GM12878 (cell line): Measurements from ENCODE around the gene AGMAT. TPM values are rescaled to one million over a fixed set of nuclear protein-coding genes. Genes with fewer than 3 reads are reported as not detected.

ENCODE experiments used
- BACH1 ChIP-seq: fragments of 450-650 bp; IDR thresholded peaks from 2 replicates; pipeline ENCODE4 v1.6.1; 2017; ENCODE audit warnings: mild to moderate bottlenecking, borderline replicate concordance
- BHLHE40 ChIP-seq, 2 experiments: fragments of 450-650 bp in 1 of 2; IDR thresholded peaks; 2 replicates each; pipeline ENCODE4 v1.6.1; 2011 to 2017; ENCODE audit warnings: low read depth in 2 of 2, borderline replicate concordance in 1 of 2, improper control_type of control experiment in 1 of 2, low read length in 1 of 2, mild to moderate bottlenecking in 1 of 2
- HDGF ChIP-seq: fragments of 450-650 bp; IDR thresholded peaks from 2 replicates; pipeline ENCODE4 v1.6.1; 2016; ENCODE audit warnings: antibody characterized with exemption
- MEF2A ChIP-seq: IDR thresholded peaks from 2 replicates; pipeline ENCODE4 v1.6.1; 2011; ENCODE audit warnings: low read depth, mild to moderate bottlenecking, low read length, moderate library complexity; ENCODE audit not compliant: insufficient read depth
- MTA3 ChIP-seq: IDR thresholded peaks from 2 replicates; pipeline ENCODE4 v1.6.1; 2012; ENCODE audit warnings: low read length, inconsistent platforms, borderline replicate concordance
- MXI1 ChIP-seq: fragments of 150-350 bp; IDR thresholded peaks from 2 replicates; pipeline ENCODE4 v1.6.1; 2011; ENCODE audit warnings: low read depth, mild to moderate bottlenecking, inconsistent platforms, low read length, improper control_type of control experiment
- NFIC ChIP-seq: IDR thresholded peaks from 2 replicates; pipeline ENCODE4 v1.6.1; 2012; ENCODE audit warnings: low read depth, mild to moderate bottlenecking, inconsistent platforms, low read length, moderate library complexity
- NR2F1 ChIP-seq: fragments of 450-650 bp; conservative IDR thresholded peaks from 2 replicates; pipeline ENCODE4 v1.6.1; 2017; ENCODE audit warnings: mild to moderate bottlenecking
- POLR2A ChIP-seq: IDR thresholded peaks from 2 replicates; pipeline ENCODE4 v1.6.1; 2011; ENCODE audit warnings: low read depth, mild to moderate bottlenecking, low read length
- POLR2AphosphoS5 ChIP-seq: IDR thresholded peaks from 2 replicates; pipeline ENCODE4 v1.6.1; 2011; ENCODE audit warnings: mild to moderate bottlenecking, low read length, inconsistent platforms
- SUPT20H ChIP-seq: IDR thresholded peaks from 2 replicates; pipeline ENCODE4 v1.6.1; 2011; ENCODE audit warnings: low read depth, mild to moderate bottlenecking, low read length, moderate library complexity, borderline replicate concordance; ENCODE audit not compliant: control insufficient read depth
- TCF12 ChIP-seq: IDR thresholded peaks from 2 replicates; pipeline ENCODE4 v1.6.1; 2011; ENCODE audit warnings: low read depth, mild to moderate bottlenecking, low read length
- ZNF24 ChIP-seq: fragments of 450-650 bp; IDR thresholded peaks from 2 replicates; pipeline ENCODE4 v1.6.1; 2017; ENCODE audit warnings: antibody characterized with exemption, mild to moderate bottlenecking
- ZZZ3 ChIP-seq: IDR thresholded peaks from 2 replicates; pipeline ENCODE4 v1.6.1; 2011; ENCODE audit warnings: low read depth; ENCODE audit not compliant: control insufficient read depth, insufficient read length
- polyA plus RNA-seq, 11 experiments: library from polyadenylated mRNA; depleted of rRNA in 4 of 11; unstranded in 6 of 11; stranded (reverse) in 5 of 11; fragments of >200 nt; fragmentation: Nextera tagmentation in 4 of 11; fragmentation: Illumina TruSeq in 1 of 11; extraction: Ambion mirVana in 4 of 11; extraction: Trizol in 1 of 11; gene quantifications; 1 replicate in 1 of 11; 2 replicates in 10 of 11; pipeline versions ENCODE4 v1.2.1 to v1.2.3, GENCODE V29; 2011 to 2016; ENCODE audit warnings: inconsistent platforms in 2 of 11, missing spikeins in 2 of 11, low read depth in 1 of 11
- total RNA-seq, 4 experiments: library from RNA; depleted of rRNA in 3 of 4; stranded (reverse); fragments of >200 nt in 3 of 4; fragmentation: Illumina TruSeq in 1 of 4; extraction: Trizol in 1 of 4; gene quantifications; 2 replicates each; pipeline versions ENCODE4 v1.2.1 to v1.2.3, GENCODE V29; 2013 to 2021
- TF ChIP-seq, protein P1 (sequence below), 3 experiments: IDR thresholded peaks in 2 of 3; conservative IDR thresholded peaks in 1 of 3; 2 replicates each; pipeline ENCODE4 v1.5.1; 2011; ENCODE audit warnings: low read depth in 3 of 3, low read length in 3 of 3, mild to moderate bottlenecking in 3 of 3, control low read depth in 2 of 3, moderate library complexity in 2 of 3, inconsistent platforms in 1 of 3, mixed read lengths in 1 of 3; ENCODE audit not compliant: control insufficient read depth in 2 of 3, insufficient read depth in 1 of 3; ENCODE audit errors: extremely low read depth in 1 of 3
- TF ChIP-seq, protein P2 (sequence below): IDR thresholded peaks from 2 replicates; pipeline ENCODE4 v1.6.1; 2011; ENCODE audit warnings: mild to moderate bottlenecking, low read depth, low read length, moderate library complexity; ENCODE audit not compliant: insufficient replicate concordance
- TF ChIP-seq, protein P3 (sequence below): fragments of 450-650 bp; conservative IDR thresholded peaks from 2 replicates; pipeline ENCODE4 v1.6.1; 2017; ENCODE audit warnings: mild to moderate bottlenecking, moderate library complexity
- TF ChIP-seq, protein P4 (sequence below): IDR thresholded peaks from 2 replicates; pipeline ENCODE4 v1.6.1; 2012; ENCODE audit warnings: mild to moderate bottlenecking, low read depth, low read length
- TF ChIP-seq, protein P5 (sequence below): IDR thresholded peaks from 2 replicates; pipeline ENCODE4 v1.6.1; 2011; ENCODE audit warnings: borderline replicate concordance, low read depth, mild to moderate bottlenecking, moderate library complexity, mixed read lengths, low read length; ENCODE audit not compliant: insufficient read depth; ENCODE audit errors: extremely low read length

The AGMAT gene
- total and polyA plus RNA-seq, 10 of the 15 experiments (the other 5 are each of a cell fraction or from before 2014, with no cell fraction given), result 0.47 to 7.9 (median 4.7) TPM

DNA sequence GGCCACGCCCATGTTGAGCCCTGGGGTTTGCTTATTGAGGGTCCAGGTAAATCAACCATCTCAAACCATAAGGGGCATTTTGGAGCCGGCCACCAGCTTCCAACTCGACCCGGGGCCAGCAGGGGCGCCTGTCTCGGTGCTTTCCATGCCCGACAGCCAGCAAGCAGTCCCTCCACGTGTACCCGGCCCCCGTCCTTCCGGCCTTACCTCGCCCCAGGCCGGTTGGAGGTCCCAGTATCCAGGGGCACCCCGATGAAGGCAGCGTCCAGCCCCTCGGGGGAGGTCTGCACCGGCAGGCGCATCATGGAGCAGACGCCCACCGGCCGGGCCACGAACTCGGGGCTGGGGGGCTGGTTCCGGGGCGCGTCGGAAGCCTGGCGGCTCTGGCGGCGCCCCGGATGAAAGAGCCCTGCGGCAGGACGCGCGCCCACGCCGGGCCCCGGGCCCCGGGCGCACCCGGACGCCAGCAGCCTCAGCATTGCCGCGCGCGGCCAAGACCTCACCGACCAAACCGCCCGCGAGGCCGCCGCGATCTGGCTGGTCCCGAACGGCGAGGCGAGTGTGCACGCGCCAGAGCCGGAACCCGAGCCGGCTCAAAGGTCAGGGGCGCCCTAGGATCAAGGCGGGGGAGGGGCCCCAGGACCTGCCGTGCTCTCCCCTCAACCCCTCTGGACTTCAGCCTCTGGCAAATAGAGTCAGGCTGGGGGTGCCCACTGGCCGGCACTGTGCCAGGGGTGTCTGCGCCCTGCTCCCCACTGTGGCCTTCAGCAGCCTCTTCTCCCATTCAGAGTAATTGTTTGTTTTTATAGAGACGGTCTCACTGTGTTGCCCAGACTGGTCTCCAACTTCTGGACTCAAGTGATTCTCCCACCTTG lies at the start of gene AGMAT (continued):
- TF ChIP-seq, protein P1, sequence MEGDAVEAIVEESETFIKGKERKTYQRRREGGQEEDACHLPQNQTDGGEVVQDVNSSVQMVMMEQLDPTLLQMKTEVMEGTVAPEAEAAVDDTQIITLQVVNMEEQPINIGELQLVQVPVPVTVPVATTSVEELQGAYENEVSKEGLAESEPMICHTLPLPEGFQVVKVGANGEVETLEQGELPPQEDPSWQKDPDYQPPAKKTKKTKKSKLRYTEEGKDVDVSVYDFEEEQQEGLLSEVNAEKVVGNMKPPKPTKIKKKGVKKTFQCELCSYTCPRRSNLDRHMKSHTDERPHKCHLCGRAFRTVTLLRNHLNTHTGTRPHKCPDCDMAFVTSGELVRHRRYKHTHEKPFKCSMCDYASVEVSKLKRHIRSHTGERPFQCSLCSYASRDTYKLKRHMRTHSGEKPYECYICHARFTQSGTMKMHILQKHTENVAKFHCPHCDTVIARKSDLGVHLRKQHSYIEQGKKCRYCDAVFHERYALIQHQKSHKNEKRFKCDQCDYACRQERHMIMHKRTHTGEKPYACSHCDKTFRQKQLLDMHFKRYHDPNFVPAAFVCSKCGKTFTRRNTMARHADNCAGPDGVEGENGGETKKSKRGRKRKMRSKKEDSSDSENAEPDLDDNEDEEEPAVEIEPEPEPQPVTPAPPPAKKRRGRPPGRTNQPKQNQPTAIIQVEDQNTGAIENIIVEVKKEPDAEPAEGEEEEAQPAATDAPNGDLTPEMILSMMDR (IDR thresholded peaks at IDR 0.05 in 2 of 3, conservative IDR thresholded peaks at IDR 0.05 in 1 of 3; ENCODE audit: control insufficient read depth in 2 of 3, extremely low read depth in 1 of 3, insufficient read depth in 1 of 3, low read depth in 3 of 3, low read length in 3 of 3), result peak; percentile 18 to 42 (median 39); a peak in 4 of 6 replicates
- TF ChIP-seq MEF2A, result no peak
- no peak for TF ChIP-seq ZZZ3
- TF ChIP-seq TCF12, result no peak
- TF ChIP-seq POLR2A, result peak; percentile 71
- TF ChIP-seq SUPT20H, result no peak
- 0 out of 2 replicates have a peak, but pooled peaks have one; percentile 4 for TF ChIP-seq HDGF
- TF ChIP-seq, protein P2, sequence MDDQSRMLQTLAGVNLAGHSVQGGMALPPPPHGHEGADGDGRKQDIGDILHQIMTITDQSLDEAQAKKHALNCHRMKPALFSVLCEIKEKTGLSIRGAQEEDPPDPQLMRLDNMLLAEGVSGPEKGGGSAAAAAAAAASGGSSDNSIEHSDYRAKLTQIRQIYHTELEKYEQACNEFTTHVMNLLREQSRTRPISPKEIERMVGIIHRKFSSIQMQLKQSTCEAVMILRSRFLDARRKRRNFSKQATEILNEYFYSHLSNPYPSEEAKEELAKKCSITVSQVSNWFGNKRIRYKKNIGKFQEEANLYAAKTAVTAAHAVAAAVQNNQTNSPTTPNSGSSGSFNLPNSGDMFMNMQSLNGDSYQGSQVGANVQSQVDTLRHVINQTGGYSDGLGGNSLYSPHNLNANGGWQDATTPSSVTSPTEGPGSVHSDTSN, result no peak
- no peak for TF ChIP-seq MTA3
- TF ChIP-seq, protein P3, sequence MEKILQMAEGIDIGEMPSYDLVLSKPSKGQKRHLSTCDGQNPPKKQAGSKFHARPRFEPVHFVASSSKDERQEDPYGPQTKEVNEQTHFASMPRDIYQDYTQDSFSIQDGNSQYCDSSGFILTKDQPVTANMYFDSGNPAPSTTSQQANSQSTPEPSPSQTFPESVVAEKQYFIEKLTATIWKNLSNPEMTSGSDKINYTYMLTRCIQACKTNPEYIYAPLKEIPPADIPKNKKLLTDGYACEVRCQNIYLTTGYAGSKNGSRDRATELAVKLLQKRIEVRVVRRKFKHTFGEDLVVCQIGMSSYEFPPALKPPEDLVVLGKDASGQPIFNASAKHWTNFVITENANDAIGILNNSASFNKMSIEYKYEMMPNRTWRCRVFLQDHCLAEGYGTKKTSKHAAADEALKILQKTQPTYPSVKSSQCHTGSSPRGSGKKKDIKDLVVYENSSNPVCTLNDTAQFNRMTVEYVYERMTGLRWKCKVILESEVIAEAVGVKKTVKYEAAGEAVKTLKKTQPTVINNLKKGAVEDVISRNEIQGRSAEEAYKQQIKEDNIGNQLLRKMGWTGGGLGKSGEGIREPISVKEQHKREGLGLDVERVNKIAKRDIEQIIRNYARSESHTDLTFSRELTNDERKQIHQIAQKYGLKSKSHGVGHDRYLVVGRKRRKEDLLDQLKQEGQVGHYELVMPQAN, result peak; percentile 84
- TF ChIP-seq NR2F1, result peak; percentile 87
- peak; percentile 51; the same call in 1 of the 2 replicates for TF ChIP-seq BACH1
- TF ChIP-seq BHLHE40 (IDR thresholded peaks at IDR 0.05; ENCODE audit: borderline replicate concordance in 1 of 2, low read depth in 2 of 2, low read length in 1 of 2), result peak; percentile 24 to 67; a peak in 3 of 4 replicates
- peak; percentile 42; the same call in 1 of the 2 replicates for TF ChIP-seq POLR2AphosphoS5
- no peak for TF ChIP-seq NFIC
- peak; percentile 80; the same call in 1 of the 2 replicates for TF ChIP-seq MXI1
- TF ChIP-seq, protein P4, sequence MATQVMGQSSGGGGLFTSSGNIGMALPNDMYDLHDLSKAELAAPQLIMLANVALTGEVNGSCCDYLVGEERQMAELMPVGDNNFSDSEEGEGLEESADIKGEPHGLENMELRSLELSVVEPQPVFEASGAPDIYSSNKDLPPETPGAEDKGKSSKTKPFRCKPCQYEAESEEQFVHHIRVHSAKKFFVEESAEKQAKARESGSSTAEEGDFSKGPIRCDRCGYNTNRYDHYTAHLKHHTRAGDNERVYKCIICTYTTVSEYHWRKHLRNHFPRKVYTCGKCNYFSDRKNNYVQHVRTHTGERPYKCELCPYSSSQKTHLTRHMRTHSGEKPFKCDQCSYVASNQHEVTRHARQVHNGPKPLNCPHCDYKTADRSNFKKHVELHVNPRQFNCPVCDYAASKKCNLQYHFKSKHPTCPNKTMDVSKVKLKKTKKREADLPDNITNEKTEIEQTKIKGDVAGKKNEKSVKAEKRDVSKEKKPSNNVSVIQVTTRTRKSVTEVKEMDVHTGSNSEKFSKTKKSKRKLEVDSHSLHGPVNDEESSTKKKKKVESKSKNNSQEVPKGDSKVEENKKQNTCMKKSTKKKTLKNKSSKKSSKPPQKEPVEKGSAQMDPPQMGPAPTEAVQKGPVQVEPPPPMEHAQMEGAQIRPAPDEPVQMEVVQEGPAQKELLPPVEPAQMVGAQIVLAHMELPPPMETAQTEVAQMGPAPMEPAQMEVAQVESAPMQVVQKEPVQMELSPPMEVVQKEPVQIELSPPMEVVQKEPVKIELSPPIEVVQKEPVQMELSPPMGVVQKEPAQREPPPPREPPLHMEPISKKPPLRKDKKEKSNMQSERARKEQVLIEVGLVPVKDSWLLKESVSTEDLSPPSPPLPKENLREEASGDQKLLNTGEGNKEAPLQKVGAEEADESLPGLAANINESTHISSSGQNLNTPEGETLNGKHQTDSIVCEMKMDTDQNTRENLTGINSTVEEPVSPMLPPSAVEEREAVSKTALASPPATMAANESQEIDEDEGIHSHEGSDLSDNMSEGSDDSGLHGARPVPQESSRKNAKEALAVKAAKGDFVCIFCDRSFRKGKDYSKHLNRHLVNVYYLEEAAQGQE, result no peak
- TF ChIP-seq, protein P5, sequence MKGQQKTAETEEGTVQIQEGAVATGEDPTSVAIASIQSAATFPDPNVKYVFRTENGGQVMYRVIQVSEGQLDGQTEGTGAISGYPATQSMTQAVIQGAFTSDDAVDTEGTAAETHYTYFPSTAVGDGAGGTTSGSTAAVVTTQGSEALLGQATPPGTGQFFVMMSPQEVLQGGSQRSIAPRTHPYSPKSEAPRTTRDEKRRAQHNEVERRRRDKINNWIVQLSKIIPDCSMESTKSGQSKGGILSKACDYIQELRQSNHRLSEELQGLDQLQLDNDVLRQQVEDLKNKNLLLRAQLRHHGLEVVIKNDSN, result no peak
- 0 out of 2 replicates have a peak, but pooled peaks have one; percentile 17 for TF ChIP-seq ZNF24
